ENCODE data around the gene ZDHHC14. TPM values are rescaled to one million over a fixed set of nuclear protein-coding genes. Genes with fewer than 3 reads are reported as not detected.

ZDHHC14 gene
- total and polyA plus RNA-seq, 2 of the 8 experiments (the other 6 are each of a cell fraction or from before 2014, with no cell fraction given), result 2.9 to 5.3 TPM

- TF ChIP-seq, protein P1, sequence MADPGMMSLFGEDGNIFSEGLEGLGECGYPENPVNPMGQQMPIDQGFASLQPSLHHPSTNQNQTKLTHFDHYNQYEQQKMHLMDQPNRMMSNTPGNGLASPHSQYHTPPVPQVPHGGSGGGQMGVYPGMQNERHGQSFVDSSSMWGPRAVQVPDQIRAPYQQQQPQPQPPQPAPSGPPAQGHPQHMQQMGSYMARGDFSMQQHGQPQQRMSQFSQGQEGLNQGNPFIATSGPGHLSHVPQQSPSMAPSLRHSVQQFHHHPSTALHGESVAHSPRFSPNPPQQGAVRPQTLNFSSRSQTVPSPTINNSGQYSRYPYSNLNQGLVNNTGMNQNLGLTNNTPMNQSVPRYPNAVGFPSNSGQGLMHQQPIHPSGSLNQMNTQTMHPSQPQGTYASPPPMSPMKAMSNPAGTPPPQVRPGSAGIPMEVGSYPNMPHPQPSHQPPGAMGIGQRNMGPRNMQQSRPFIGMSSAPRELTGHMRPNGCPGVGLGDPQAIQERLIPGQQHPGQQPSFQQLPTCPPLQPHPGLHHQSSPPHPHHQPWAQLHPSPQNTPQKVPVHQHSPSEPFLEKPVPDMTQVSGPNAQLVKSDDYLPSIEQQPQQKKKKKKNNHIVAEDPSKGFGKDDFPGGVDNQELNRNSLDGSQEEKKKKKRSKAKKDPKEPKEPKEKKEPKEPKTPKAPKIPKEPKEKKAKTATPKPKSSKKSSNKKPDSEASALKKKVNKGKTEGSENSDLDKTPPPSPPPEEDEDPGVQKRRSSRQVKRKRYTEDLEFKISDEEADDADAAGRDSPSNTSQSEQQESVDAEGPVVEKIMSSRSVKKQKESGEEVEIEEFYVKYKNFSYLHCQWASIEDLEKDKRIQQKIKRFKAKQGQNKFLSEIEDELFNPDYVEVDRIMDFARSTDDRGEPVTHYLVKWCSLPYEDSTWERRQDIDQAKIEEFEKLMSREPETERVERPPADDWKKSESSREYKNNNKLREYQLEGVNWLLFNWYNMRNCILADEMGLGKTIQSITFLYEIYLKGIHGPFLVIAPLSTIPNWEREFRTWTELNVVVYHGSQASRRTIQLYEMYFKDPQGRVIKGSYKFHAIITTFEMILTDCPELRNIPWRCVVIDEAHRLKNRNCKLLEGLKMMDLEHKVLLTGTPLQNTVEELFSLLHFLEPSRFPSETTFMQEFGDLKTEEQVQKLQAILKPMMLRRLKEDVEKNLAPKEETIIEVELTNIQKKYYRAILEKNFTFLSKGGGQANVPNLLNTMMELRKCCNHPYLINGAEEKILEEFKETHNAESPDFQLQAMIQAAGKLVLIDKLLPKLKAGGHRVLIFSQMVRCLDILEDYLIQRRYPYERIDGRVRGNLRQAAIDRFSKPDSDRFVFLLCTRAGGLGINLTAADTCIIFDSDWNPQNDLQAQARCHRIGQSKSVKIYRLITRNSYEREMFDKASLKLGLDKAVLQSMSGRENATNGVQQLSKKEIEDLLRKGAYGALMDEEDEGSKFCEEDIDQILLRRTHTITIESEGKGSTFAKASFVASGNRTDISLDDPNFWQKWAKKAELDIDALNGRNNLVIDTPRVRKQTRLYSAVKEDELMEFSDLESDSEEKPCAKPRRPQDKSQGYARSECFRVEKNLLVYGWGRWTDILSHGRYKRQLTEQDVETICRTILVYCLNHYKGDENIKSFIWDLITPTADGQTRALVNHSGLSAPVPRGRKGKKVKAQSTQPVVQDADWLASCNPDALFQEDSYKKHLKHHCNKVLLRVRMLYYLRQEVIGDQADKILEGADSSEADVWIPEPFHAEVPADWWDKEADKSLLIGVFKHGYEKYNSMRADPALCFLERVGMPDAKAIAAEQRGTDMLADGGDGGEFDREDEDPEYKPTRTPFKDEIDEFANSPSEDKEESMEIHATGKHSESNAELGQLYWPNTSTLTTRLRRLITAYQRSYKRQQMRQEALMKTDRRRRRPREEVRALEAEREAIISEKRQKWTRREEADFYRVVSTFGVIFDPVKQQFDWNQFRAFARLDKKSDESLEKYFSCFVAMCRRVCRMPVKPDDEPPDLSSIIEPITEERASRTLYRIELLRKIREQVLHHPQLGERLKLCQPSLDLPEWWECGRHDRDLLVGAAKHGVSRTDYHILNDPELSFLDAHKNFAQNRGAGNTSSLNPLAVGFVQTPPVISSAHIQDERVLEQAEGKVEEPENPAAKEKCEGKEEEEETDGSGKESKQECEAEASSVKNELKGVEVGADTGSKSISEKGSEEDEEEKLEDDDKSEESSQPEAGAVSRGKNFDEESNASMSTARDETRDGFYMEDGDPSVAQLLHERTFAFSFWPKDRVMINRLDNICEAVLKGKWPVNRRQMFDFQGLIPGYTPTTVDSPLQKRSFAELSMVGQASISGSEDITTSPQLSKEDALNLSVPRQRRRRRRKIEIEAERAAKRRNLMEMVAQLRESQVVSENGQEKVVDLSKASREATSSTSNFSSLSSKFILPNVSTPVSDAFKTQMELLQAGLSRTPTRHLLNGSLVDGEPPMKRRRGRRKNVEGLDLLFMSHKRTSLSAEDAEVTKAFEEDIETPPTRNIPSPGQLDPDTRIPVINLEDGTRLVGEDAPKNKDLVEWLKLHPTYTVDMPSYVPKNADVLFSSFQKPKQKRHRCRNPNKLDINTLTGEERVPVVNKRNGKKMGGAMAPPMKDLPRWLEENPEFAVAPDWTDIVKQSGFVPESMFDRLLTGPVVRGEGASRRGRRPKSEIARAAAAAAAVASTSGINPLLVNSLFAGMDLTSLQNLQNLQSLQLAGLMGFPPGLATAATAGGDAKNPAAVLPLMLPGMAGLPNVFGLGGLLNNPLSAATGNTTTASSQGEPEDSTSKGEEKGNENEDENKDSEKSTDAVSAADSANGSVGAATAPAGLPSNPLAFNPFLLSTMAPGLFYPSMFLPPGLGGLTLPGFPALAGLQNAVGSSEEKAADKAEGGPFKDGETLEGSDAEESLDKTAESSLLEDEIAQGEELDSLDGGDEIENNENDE (IDR thresholded peaks at IDR 0.05; ENCODE audit: insufficient replicate concordance, low read length), result no peak
- TF ChIP-seq, protein P2, sequence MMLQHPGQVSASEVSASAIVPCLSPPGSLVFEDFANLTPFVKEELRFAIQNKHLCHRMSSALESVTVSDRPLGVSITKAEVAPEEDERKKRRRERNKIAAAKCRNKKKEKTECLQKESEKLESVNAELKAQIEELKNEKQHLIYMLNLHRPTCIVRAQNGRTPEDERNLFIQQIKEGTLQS (IDR thresholded peaks at IDR 0.05; ENCODE audit: insufficient read depth, low read depth, low read length), result no peak
- TF ChIP-seq BACH1 (IDR thresholded peaks at IDR 0.05; ENCODE audit: low read length) (no peak), KDM4A (IDR thresholded peaks at IDR 0.05; ENCODE audit: low read depth, low read length, severe bottlenecking) (no peak), RNF2 (IDR thresholded peaks at IDR 0.05; ENCODE audit: borderline replicate concordance, low read depth, low read length, missing control alignments, poor library complexity, severe bottlenecking) (no peak), ATF2 (IDR thresholded peaks at IDR 0.05; ENCODE audit: low read length) (no peak)
Observed at GRCh38 chr6:157642736-157643135, 261.7 kb downstream of the ZDHHC14 start (continued).
